ENCODE data around the gene ASCC3.

GRCh38 chr6:100472674-100473073 lies 408.5 kb downstream of the ASCC3 start:
- peak in 1 of 2 experiments; percentile 12; a peak in 1 of 4 replicates for TF ChIP-seq CTCF (conservative IDR thresholded peaks at IDR 0.05; ENCODE audit: low read depth in 2 of 2)
- TF ChIP-seq POLR2AphosphoS5 (IDR thresholded peaks at IDR 0.05; ENCODE audit: low read depth), result no peak
- TF ChIP-seq EZH2 (IDR thresholded peaks at IDR 0.05; ENCODE audit: low read depth, unreplicated experiment), result no peak
- no peak for TF ChIP-seq CREB1 (CRISPR knock-in tag; IDR thresholded peaks at IDR 0.05; ENCODE audit: low read depth)
- TF ChIP-seq EZH2phosphoT487 (IDR thresholded peaks at IDR 0.05; ENCODE audit: unreplicated experiment), result no peak
- no peak for TF ChIP-seq REST (IDR thresholded peaks at IDR 0.05; ENCODE audit: unreplicated experiment)
- TF ChIP-seq JUNB (IDR thresholded peaks at IDR 0.05; ENCODE audit: unreplicated experiment), result no peak
- no peak for TF ChIP-seq STAT1 (IDR thresholded peaks at IDR 0.05; ENCODE audit: unreplicated experiment)
- no peak for TF ChIP-seq ZNF331 (CRISPR knock-in tag; IDR thresholded peaks at IDR 0.05; ENCODE audit: low read depth)
- no peak for TF ChIP-seq ETS1 (IDR thresholded peaks at IDR 0.05)
- TF ChIP-seq NANOG (IDR thresholded peaks at IDR 0.05; ENCODE audit: borderline replicate concordance), result no peak

All from GM23338 (cell line).